Stimulated activated CD8-positive, alpha-beta memory T cell treated with anti-CD3 and anti-CD28 coated beads, Interleukin-7, amount 100 ng/mL, for 48 hours (primary cell): ENCODE measurements around the gene IZUMO1R.
"Not testable (repeated sequence)": the region's sequence is repeated elsewhere in the genome, so short reads cannot be mapped to it uniquely, and the experiment has no call there.

ENCODE experiments used
- DNase-seq, 2 donors: peaks; one replicate each; pipeline ENCODE4 v3.0.0-alpha.2; 2020; ENCODE audit warnings: low read depth in 1 of 2; ENCODE audit errors: extremely low read depth in 1 of 2

The IZUMO1R gene

DNA sequence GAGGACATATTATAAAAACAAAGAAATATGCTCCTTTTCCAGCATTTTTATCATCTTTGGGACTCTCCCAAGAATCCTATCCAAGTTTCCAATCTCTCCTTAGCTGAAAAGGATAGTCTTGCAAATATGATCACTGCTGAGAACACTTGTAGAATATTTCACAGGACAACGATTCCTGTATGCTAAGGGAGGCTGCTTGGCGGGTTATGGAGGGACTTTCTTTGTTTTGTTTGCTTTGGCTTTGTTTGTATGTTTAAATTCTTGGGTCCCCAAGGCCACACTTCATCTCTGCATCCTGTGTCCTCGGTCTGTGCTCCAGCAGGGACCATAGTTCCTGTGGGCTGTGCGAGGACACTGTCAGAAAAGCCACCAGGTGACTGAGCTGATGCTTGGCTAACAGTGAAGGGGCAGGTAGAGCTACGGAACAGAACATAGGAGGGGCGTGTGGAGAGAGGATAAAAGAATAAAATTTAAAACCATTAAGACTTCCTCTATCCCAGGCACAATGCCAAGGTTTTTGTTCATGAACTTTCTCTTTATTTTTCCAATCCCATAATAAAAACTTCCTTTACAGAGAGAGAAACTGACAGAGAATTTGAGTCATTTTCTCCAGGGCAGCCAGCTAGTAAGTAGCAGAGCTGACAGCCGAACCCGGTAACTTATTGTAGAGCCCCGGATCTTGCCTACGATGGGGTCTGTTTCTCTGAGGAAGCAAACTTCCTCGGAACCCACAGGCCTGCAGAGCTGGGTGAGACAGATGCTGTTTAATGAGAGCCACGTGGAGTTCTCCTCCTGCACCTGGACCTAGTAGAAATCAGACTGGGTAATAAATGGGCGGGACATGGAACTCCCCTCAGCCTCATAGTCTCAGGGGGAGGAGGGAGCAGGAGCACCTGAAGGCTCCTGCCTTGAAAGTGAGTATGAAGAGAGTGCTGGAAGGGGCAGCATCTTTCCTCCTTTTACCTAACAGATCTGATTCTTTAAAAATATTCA lies at the start of gene IZUMO1R:
Gene IZUMO1R (plus strand): TSS at position 615 of the 993 bp plus-strand sequence. CDS start 1,057 bp downstream, outside the sequence.
- DNase-seq, result no peak

DNA sequence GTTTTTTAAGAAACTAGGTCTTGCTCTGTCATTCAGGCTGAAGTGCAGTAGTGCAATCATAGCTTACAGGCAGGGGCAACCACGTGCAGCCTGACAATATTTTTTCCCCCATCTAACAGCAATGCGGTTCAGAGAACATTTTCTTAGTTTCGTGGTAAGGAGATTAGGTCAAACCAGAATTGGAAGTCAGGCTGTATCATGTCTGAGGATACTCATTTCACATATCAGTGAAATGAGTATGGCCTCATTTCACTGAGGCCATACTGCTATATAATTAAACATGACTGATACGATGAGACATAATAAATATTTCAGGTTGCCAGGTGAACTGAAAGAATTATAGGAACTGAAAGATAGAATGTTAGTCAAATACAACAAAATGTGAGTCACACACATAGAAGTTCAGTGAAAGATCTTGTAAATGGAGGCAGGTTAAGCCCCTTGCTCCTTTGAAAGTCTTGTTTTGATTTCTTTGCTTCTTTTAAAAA lies 32.5 kb upstream of the IZUMO1R start:
- no peak for DNase-seq

DNA sequence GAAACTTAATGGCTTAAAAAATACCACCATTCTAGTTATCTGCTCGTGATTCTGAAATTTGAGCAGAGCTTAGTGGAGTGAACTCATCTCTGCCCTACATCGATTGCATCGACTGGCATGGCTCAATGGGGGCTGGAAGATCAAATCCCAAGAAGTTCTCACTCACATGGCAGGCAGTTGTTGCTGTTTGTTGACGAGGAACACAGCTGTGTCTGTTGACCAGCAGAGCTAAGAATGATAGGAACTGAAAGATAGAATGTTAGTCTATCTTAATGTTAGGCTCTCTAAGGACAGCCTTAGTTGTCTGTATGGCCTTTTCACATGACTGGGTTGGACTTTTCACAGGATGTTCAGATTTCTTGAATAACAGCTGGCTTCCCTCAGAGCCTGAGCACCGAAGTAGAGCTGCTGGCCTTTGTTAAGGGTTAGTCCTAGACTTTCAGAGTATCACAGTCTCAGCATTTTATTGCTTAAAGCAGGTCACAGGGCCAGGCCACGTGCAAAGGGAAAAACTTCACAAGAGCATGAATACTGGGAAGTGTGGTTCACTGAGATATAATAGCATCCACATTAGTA lies 31.6 kb upstream of the IZUMO1R start:
- no peak for DNase-seq

DNA sequence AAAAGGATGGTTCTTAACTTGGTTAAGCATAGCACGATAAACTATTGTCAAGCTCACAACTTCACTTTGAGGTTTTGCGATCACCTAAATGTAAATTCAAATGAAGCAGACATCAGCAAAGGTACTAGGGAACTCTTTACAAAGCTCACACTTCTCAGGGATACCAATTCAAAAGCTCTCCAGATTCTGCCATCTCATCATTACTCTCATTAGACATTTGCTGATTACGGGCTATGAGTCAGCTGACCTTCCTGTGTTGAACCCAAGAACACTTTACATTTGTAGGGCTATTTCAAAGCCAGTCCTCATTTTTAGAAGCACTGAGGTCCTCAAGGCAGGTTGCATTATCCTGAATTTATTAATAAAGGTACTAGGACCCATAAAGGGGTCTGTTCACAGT lies 28.4 kb upstream of the IZUMO1R start:
- no peak for DNase-seq

DNA sequence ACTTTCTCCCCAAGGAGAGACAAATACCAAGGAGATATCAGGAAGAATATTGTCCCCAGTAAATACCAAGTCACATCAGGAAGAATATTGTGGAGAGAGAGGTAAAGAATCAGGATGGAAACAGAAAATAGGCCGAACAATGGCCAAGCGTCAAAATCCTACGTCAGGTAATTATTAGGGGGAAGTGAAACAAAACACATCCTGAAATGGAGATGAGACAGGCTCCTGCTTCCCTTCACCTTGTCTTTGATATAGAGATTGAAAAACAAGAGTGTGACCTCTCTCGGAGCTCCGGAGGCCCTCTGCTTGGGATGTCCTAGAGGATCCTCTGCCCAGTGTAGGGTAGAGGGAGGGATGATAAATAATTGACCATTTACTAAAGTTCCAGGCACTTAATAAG lies 27.4 kb upstream of the IZUMO1R start:
- DNase-seq, result no peak

DNA sequence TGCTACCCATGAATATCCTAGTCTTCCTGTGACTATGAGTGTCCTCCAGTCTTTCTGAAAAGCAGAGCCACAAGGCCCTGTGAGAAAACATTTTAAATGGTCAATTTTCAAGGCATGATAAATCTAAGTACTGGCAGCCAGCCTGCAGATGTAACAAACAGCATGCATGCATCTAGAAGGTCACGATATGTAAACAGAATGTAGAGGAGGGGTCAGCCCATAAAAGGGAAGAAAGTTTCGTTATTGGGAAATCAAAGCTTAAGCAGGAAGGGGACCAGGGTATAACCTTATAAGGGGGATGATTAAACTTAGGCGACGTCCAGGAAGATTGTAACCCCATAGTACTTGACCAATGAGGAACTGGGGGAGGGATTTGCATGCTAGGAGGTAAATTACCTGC lies 26.2 kb upstream of the IZUMO1R start:
- DNase-seq, result not testable (repeated sequence)

DNA sequence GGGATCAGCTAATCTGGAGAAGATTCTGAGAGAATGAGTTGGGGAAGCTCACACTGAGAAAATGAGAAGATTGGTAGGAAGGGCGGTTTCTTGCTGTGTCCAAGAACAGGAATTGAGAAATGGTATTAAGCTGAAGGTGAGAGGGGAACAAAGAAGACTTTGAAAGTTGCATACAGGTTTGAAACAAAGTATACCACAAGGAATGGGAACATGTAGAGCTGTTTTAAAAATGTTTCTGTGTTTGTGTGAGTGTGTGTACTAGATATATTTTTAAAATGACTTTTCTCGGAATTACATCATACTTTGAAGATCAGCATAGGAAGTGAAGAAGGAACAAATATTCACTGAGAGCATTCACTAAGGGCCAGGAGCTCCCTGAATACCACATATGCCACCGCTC lies 24.4 kb upstream of the IZUMO1R start:
- DNase-seq, result no peak

DNA sequence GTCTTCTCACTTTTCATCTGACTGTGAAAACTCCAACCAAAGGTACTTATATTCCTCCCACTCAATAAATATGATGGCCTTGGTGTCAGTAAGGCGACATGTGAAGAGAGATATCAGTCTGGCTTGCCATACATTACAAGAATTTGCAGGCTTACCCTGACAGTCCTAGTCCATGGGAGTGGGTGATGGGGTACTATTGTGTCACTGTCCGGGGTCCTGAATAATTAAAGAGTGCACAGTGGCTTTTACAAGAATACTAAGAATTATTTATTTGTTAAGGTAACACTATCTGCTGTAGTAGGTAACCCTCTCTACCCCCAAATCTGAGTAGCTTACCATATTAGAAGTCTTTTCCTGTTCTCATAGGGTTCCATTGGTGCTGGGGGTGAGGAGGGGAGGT lies 23.1 kb upstream of the IZUMO1R start:
- DNase-seq, result no peak

DNA sequence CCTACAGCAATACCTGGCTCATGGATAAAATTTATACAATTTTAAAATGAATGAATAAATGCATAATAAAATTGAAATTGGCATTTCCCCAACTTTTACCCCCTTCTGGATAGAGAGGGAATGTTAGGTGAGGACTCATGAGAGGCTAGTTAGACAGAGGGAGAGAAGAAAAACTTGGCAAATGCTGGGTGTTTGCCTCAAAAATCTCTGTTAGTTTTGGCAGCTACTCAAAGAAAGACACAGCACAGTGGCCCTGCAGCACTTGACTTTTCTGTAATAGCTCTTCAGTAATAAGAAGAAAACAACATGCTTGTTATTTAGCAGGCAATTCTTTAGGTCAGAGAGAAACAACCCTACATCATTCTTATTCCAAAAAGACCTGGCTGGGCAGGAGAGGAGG lies 20.7 kb upstream of the IZUMO1R start:
- no peak for DNase-seq

DNA sequence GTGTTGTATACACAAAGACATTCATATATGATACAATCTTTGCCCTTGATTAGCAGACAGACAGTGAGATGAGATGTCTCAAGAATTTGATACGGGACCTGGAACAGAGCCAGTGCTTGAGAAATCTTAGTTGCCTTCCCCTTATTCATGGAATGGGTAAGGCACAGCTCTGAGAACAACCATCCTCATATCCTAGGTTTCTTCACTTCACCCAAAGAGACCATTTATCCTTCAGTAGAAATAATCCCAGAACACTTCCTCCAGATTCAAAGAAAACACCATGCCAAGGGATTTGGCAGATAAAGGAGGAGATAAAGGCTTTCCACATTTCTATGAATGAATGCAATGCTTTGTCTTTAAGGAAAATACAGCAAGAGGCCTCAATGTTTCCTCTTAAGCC lies 8.8 kb upstream of the IZUMO1R start:
- no peak for DNase-seq

DNA sequence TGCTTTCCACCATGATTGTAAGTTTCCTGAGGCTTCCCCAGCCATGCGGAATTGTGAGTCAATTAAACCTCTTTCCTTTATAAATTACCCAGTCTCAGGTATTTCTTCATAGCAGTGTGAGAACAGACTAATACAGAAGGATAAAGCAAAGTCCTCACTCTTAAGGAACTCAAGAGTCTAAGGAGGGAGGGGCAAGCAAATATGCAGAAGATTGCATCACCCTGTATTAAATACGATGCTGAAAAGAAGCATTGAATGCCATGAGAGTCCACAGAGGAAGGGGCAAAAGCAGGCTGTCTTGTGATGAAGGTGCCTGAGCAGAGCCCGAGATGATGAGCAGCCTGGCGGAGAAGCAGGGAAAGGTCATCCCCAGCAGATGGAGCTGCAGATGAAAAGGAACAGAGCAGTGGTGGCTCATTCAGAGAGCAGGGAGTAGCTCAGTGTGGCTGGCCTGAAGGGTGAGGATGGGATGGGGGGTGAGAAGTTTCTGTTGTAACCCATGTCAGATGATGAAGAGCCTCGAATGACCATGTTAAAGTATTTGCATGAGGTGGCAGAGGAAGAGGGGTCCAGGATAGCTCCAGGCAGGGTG lies 6.3 kb upstream of the IZUMO1R start:
- no peak for DNase-seq

DNA sequence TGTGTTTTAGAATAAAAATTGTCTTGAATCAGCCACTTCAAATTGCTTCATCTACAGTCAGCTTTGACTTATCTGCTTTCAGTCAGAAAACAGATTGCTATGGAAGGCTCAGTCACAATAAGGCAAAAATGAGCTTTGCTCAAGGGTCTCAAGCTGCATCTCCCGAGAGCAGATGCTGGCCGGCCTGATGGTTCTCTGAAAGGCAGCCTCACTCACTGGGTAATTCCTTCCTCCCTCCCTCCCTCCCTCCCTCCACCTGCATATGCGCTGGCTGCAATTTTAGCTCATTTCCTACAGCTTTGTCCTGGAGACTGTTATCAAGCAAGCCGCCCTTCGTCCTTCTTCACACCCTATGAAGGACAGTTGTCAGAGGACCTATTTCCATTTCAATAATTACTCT lies 1.6 kb upstream of the IZUMO1R start:
- DNase-seq, result no peak

DNA sequence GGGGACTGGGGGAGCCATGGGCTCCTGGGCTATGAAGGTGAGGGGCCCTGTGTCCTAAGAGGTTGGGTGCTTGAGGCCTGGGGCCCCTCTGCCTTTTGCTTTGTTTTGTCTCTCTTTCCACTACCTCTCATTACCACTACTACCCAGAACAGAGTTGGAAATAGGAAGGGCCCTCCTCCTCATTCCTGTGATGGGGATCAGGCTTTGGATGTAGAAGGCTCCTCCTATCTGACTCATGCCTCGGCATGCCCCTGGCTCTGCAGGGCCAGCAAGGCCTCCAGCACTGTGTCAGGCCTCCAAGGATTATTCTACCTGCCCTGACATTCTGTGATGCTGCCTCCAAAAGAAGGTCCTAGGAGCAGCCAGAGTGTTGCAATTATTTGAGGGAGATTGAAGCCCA lies 766 bp downstream of the IZUMO1R start:
- no peak for DNase-seq

DNA sequence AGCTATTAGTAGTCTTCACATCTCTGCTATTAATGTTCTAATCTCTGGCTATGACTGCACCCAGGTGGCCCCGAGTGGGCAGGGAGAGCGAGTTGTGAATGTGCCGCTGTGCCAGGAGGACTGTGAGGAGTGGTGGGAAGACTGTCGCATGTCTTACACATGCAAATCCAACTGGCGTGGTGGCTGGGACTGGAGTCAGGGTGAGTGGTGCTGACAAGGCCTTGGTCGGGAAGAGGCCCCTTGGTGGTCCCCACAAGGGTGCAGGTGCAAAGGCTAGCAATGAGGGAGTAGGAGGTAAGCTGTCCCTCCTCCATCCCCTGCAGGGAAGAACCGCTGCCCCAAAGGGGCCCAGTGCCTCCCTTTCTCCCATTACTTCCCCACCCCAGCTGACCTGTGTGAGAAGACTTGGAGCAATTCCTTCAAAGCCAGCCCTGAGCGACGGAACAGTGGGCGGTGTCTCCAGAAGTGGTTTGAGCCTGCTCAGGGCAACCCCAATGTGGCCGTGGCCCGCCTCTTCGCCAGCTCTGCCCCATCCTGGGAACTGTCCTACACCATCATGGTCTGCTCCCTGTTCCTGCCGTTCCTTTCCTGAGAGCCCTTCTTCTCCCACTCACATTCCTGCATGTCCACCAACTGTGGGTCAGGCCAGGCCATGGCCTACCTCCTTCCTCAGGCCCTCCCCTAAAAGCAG lies 2.9 kb downstream of the IZUMO1R start:
- no peak for DNase-seq

DNA sequence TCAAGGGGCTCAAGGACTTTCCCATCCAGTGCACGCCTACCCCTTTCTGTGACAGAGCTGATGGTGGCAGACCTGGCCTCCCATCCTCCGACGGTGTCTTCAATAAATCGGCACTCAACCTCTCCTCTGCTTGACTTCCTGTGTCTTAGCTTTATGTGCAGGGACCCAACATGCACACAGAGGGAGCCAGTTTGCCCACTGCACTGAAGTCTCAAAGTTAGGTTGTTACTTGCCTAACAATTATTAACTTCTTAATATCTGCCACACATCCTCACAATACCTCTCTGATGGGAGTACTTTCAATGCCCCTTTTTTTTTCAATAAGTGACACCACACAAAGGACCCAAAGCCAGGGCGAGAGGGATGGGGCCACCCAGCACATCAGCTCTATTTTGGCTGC lies 3.6 kb downstream of the IZUMO1R start:
- DNase-seq, result no peak

DNA sequence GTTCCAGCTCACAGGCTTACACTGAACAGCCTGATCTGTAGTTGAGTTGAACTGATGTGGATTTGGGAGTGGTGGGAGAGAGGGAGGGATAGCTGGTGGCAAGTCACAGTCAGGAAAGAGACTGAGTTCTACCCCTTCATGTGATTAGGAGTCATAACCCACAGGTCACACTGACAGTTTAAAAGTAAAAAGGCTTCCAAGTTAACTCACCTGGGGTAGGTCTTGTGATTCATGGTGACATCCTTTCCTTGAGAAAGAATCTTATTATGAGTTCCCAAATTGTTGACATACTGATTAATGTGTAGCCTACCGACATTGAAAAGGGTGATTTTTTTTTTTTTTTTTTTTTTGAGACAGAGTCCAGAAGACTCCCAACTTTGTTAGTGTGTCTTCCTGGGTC lies 5.4 kb downstream of the IZUMO1R start:
- no peak for DNase-seq

DNA sequence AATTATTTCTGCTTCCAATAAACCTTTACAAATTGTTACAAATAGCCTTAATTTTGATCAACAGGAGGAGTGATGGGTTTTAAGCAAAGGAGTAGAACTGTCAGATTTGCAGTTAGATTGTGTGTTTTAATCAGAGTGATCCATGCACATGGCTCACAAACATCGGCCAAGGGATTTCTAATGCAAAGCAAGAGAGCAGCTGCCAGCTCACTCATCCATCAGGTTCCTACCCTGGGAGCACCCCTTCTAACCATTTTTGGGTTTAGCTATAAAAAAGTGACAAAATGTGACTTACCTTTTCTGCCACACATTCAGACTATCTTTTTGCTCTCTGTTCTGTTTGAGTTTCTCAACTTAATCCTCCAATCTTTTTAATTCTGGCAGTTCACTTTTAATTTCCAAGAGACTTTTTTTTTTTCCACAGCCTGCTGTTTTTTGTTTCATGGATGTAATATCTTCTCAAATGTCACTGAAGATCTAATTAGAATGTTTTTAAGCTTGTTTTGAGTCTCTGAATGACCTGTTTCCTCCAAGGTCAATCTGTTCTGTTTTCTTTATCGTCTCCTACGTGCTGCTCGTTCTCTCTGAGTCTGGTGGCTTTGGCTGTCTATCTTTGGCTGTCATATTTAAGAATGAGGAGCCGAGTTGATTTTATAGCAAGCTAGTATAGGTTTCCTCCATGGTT lies 6.0 kb downstream of the IZUMO1R start:
- DNase-seq, result no peak

DNA sequence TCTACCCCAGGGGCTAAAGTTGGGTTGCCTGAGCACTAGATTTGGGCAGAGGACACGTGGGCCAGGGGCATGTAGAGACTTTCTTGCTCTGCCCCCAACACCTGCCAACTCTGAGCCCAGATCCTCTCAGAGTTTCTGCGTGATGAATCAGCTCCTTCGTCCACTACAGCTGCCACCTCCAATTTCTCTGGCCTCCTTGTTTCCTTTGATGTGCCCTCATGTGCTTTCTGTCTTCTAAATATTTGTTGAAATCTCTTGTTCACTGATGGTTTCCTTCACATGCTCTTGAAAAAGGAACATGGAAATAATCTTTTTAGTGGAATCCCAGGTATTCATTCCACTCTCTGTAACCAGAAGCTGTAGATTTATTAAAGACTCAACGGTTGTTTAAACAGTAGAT lies 8.0 kb downstream of the IZUMO1R start:
- no peak for DNase-seq

DNA sequence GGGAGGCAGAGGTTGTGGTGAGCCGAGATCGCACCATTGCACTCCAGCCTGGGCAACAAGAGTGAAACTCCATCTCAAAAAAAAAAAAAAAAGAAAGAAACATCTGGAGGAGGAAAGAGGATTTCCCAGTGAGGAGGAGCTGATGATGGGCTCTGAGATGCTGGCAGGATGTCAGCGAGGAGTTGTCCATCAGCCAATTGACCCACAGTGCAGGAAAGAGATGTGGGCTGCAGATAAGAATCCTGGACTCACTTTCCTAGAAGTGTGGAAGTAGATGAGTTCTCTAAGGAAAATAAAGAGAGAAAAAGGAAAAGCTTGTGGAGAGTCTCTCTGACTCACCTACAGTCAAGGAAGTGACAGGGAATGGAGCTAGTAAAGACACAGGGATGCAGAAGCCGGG lies 9.7 kb downstream of the IZUMO1R start:
- no peak for DNase-seq

DNA sequence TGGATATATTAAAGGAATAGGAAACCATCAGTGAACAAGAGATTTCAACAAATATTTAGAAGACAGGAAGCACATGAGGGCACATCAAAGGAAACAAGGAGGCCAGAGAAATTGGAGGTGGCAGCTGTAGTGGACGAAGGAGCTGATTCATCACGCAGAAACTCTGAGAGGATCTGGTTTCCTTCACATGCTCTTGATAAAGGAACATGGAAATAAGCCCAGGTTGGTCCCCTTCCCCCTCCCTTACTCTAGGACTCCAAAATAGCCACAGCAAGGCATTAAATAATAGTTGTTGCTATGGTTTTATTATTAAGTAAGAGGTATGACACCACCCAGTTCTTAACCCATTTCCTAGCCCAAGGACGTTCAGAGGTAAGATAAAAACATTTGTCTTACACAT lies 11.3 kb downstream of the IZUMO1R start:
- no peak for DNase-seq

DNA sequence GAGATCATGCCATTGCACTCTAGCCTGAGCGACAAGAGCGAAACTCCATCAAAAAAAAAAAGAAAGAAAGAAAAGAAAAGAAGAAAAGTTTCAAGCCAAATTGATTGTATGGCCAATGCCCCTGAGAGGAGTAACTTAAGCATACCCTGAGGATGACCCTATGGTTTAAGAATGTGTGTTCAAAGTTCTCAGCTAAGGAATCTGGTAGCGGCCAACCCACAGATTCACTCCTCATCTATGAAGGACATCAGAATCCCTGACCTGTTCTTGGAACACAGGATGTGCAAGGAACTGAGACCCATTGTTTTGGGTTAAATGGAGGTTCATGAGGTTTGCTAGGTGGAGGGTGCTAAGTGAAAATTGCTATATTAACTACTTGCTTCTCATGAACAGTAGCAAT lies 18.1 kb downstream of the IZUMO1R start:
- no peak for DNase-seq
